Measurements from ENCODE around the gene NTSR2. TPM values are rescaled to one million over a fixed set of nuclear protein-coding genes. Genes with fewer than 3 reads are reported as not detected.

Gene NTSR2
- total RNA-seq, 1 experiment from 2014 or later: not detected

DNA sequence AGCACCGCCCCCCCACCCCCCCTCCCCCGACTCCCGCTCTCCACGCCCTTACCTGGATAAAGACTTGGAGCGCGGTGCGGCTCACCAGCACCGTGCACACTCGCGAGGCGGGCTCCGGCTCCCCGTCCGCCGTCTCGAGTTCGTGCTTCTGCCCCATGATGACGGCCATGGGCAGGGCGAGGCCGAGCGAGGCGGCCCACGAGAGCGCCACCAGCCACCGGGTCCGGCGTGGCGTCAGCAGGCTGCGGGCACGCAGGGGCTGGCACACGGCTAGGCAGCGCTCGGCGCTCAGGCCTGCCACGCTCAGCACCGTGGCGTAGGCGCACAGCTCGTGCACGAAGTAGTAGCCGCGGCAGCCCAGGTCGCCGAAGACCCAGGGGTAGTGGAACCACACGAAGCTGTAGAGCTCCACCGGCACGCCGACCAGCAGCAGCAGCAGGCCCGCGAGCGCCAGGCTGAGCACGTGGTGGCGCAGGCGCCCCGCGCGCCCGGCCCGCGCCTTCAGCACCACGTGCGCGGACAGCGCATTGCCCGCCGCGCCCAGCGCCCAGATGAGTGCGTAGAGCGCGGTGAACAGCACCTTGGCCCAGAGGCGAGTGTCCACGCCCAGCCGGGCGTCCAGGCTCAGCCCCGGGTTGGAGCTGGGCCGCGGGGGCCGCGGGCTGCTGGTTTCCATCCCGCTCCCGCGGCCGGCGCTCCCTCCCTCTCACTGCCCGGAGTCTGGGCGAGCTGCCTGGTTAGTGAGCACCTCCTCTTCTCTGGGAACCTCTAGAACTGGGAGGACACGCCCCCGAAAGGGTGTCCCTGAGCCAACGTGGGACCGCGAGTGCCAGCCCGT is at the start of gene NTSR2 (continued):
- TF ChIP-seq AFF4 (CRISPR knock-in tag; IDR thresholded peaks at IDR 0.05; ENCODE audit: borderline replicate concordance) (peak; percentile 99; the same call in 1 of the 2 replicates), ZNF423 (CRISPR knock-in tag; IDR thresholded peaks at IDR 0.05) (0 out of 2 replicates have a peak, but pooled peaks have one; percentile 36), ZNF416 (CRISPR knock-in tag; IDR thresholded peaks at IDR 0.05) (peak; percentile 72), USF2 (CRISPR knock-in tag; IDR thresholded peaks at IDR 0.05) (peak; percentile 92), ELF4 (CRISPR knock-in tag; IDR thresholded peaks at IDR 0.05; ENCODE audit: low read depth) (peak; percentile 99), FOXK1 (CRISPR knock-in tag; IDR thresholded peaks at IDR 0.05) (peak; percentile 99), FOXP4 (CRISPR knock-in tag; IDR thresholded peaks at IDR 0.05) (peak; percentile 100), CREB1 (CRISPR knock-in tag; IDR thresholded peaks at IDR 0.05) (peak; percentile 98), MAX (CRISPR knock-in tag; IDR thresholded peaks at IDR 0.05) (peak; percentile 99), ZNF532 (CRISPR knock-in tag; IDR thresholded peaks at IDR 0.05; ENCODE audit: borderline replicate concordance) (no peak), MYBL2 (CRISPR knock-in tag; IDR thresholded peaks at IDR 0.05) (peak; percentile 99), ZNF317 (CRISPR knock-in tag; IDR thresholded peaks at IDR 0.05; ENCODE audit: borderline replicate concordance, low read depth) (peak; percentile 88), TEAD1 (CRISPR knock-in tag; IDR thresholded peaks at IDR 0.05) (peak; percentile 100), MLX (CRISPR knock-in tag; IDR thresholded peaks at IDR 0.05) (peak; percentile 99), SMAD4 (CRISPR knock-in tag; IDR thresholded peaks at IDR 0.05) (peak; percentile 98), NFYB (CRISPR knock-in tag; conservative IDR thresholded peaks at IDR 0.05; ENCODE audit: low read depth) (peak; percentile 71), RORB (CRISPR knock-in tag; IDR thresholded peaks at IDR 0.05) (no peak)
- TF ChIP-seq, protein P1, sequence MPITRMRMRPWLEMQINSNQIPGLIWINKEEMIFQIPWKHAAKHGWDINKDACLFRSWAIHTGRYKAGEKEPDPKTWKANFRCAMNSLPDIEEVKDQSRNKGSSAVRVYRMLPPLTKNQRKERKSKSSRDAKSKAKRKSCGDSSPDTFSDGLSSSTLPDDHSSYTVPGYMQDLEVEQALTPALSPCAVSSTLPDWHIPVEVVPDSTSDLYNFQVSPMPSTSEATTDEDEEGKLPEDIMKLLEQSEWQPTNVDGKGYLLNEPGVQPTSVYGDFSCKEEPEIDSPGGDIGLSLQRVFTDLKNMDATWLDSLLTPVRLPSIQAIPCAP (CRISPR knock-in tag; IDR thresholded peaks at IDR 0.05): peak; percentile 99
- TF ChIP-seq, protein P2, sequence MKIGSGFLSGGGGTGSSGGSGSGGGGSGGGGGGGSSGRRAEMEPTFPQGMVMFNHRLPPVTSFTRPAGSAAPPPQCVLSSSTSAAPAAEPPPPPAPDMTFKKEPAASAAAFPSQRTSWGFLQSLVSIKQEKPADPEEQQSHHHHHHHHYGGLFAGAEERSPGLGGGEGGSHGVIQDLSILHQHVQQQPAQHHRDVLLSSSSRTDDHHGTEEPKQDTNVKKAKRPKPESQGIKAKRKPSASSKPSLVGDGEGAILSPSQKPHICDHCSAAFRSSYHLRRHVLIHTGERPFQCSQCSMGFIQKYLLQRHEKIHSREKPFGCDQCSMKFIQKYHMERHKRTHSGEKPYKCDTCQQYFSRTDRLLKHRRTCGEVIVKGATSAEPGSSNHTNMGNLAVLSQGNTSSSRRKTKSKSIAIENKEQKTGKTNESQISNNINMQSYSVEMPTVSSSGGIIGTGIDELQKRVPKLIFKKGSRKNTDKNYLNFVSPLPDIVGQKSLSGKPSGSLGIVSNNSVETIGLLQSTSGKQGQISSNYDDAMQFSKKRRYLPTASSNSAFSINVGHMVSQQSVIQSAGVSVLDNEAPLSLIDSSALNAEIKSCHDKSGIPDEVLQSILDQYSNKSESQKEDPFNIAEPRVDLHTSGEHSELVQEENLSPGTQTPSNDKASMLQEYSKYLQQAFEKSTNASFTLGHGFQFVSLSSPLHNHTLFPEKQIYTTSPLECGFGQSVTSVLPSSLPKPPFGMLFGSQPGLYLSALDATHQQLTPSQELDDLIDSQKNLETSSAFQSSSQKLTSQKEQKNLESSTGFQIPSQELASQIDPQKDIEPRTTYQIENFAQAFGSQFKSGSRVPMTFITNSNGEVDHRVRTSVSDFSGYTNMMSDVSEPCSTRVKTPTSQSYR (CRISPR knock-in tag; IDR thresholded peaks at IDR 0.05): peak; percentile 95
- TF ChIP-seq, protein P3, sequence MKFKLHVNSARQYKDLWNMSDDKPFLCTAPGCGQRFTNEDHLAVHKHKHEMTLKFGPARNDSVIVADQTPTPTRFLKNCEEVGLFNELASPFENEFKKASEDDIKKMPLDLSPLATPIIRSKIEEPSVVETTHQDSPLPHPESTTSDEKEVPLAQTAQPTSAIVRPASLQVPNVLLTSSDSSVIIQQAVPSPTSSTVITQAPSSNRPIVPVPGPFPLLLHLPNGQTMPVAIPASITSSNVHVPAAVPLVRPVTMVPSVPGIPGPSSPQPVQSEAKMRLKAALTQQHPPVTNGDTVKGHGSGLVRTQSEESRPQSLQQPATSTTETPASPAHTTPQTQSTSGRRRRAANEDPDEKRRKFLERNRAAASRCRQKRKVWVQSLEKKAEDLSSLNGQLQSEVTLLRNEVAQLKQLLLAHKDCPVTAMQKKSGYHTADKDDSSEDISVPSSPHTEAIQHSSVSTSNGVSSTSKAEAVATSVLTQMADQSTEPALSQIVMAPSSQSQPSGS (CRISPR knock-in tag; IDR thresholded peaks at IDR 0.05; ENCODE audit: borderline replicate concordance, low read depth): peak; percentile 87

All from WTC11 (cell line).